LNCAP (cell line): ENCODE measurements around the gene CCDC181.

Source experiments
- CTCF ChIP-seq: fragments of 450-650 bp; IDR thresholded peaks from 2 replicates; pipeline ENCODE4 v1.5.1; 2017; ENCODE audit warnings: mild to moderate bottlenecking

The CCDC181 gene

GRCh38 chr1:169364948-169365347 is 62.3 kb downstream of the CCDC181 start:
- TF ChIP-seq CTCF: no peak

DNA sequence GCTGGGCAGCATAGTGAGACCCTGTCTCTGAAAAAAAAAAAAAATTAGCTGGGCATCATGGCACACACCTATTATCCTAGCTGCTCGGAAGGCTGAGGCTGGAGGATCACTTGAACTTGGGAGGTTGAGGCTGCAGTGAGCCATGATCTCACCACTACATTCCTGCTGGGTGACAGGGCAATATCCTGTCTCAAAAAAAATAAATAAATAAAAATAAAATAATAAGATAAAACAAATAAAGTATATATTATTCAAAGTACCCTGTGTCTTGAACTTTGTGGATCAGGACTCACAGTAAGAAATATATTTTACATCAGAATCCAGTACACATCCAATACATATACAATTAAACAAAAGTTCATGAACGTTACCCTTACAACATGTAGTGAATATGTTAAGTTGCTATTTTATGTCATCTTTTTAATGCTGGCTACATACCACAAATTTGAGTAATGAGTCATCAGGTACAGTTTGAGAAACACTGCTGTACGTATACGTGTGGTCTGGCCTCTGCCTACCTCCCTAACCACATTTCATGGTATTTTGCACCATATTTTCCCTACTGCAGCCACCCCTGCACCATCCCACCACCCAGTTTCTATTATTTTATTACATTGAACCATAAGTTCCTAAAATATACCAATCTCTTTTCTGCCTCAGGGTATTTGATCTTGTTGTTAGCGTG is 64.1 kb downstream of the CCDC181 start:
- TF ChIP-seq CTCF: no peak

DNA sequence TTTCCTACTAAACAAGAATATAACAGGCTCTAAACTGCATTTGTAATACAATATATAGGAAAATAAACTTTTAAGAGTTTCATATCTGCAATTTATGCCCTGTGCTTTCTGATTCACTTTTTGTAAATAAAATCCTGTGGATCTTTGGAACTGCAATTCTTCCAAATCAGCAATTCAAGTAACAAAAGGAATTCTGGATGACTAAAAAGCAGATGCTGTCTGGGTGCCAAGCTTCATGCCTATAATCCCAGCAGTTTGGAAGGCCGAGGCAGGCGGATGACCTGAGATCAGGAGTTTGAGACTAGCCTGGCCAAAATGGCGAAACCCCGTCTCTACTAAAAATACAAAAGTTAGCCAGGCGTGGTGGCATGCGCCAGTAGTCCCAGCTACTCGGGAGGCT is 66.0 kb downstream of the CCDC181 start:
- no peak for TF ChIP-seq CTCF

- no peak for TF ChIP-seq CTCF
Observed at GRCh38 chr1:169360415-169360814, 66.9 kb downstream of the CCDC181 start.

GRCh38 chr1:169348383-169349036 is 78.8 kb downstream of the CCDC181 start:
- peak; percentile 91 for TF ChIP-seq CTCF

DNA sequence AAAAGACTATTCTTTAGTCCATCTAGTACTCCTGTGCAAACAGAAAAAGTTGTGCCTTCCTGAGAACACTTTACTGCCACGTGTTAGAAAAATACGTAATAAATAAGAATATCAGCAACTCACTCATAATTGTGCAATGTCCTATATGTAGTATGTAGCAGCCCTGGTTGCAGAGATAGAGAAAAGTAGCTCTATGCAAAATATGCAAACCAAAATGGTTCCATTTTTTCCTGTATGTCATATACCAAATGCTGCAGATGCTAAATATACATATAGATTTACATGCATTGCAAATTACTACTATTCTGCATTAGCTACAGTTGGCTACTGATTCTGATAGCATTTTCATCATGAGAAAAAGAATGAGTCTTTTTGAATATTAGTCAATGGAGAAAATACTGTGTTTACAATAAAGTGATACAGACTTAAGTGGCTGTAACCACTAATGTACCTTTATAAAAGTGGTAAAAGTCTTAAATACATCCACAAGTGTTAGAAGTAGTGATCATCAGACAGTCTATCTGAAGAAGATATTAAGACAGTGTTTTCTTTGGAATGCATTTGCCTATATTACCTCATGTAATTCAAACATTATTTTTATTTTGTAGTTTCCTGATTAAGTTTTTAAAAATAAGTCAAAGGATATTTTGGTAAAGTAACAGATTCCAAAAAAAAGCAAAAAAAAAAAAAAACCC is 79.4 kb downstream of the CCDC181 start:
- TF ChIP-seq CTCF: no peak

- no peak for TF ChIP-seq CTCF
Observed at GRCh38 chr1:169346036-169346589, 81.2 kb downstream of the CCDC181 start.
